NCI-H82 (cell line): Measurements from ENCODE around the gene WDR64.

Source experiments
- DNase-seq: peaks from one replicate; lab custom pipeline; 2025; lab: John Stamatoyannopoulos, UW

Gene WDR64

GRCh38 chr1:241839369-241839979 is 187.4 kb downstream of the WDR64 start:
- DNase-seq, result no peak

- DNase-seq, result no peak
These were observed 188.1 kb downstream of the WDR64 start for GRCh38 chr1:241840164-241840563.

DNA sequence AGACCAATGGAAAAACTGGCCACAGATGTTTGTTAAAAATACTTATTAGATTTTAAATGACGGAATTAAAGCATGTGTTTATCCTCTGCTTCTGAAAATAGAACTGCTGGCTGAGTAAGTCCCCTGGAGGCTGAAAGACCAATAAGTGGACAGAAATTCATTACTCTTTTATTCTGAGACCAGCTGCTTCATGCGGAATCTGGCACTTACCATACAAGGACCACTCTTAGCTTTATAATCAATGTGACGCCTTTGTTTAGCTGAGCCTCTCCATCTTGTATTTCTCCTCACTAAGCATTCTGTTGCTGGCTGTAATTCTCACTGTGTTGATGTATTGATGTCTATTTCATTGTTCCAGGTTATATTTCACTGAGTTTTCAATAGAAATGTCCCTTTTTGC is 189.6 kb downstream of the WDR64 start:
- no peak for DNase-seq

DNA sequence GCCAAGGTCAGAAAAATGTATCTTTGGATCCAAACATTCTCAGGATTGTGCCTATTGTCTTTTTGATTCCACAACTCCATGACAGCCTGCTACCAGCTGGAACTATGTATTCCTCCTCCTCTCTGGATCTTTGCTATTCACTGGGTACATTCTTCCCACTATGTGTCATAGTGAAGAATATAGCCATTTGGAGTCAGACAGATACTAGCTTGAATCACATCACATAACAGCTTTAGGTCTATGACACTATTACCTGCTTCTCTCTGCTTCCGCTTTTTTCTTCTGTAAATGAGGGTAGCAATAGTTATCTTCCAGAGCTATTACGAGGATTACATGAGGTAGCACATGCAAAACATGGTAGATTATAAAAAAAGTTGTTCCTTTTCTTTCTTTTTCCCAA is 190.5 kb downstream of the WDR64 start:
- no peak for DNase-seq

DNA sequence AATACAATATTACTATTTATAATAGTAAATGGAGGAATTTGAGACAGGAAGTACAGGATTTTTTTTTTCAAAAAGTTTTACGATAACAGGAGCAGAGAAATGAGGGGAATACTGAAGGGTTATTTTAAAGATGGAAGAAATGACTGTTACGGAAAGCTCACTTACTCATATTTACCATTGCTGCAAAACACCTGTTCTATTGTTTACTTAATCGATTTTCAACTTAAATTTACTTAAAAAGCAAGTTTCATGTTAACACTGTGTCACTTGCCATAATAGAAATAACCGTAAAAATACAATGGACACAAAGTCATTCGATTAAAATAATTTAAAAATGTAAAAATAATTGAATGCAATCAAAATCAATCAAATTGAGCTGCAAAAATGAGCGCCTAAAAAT is 192.5 kb downstream of the WDR64 start:
- no peak for DNase-seq

- no peak for DNase-seq
These were observed 194.3 kb downstream of the WDR64 start for GRCh38 chr1:241846375-241846774.

- DNase-seq, result no peak
These were observed 194.9 kb downstream of the WDR64 start for GRCh38 chr1:241846862-241847539.

DNA sequence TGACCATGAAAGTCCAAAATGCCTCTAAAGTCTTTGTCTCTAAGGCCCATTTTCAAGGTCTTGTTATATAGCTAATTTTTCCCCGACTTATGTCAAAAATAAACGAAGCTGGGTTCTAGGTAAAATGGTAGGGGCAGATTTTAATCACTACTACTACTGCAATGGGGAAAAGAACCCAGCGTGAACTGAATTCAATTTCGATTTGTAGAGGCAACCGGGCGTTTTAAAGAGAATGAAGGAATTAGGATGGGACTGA is 195.4 kb downstream of the WDR64 start:
- no peak for DNase-seq

DNA sequence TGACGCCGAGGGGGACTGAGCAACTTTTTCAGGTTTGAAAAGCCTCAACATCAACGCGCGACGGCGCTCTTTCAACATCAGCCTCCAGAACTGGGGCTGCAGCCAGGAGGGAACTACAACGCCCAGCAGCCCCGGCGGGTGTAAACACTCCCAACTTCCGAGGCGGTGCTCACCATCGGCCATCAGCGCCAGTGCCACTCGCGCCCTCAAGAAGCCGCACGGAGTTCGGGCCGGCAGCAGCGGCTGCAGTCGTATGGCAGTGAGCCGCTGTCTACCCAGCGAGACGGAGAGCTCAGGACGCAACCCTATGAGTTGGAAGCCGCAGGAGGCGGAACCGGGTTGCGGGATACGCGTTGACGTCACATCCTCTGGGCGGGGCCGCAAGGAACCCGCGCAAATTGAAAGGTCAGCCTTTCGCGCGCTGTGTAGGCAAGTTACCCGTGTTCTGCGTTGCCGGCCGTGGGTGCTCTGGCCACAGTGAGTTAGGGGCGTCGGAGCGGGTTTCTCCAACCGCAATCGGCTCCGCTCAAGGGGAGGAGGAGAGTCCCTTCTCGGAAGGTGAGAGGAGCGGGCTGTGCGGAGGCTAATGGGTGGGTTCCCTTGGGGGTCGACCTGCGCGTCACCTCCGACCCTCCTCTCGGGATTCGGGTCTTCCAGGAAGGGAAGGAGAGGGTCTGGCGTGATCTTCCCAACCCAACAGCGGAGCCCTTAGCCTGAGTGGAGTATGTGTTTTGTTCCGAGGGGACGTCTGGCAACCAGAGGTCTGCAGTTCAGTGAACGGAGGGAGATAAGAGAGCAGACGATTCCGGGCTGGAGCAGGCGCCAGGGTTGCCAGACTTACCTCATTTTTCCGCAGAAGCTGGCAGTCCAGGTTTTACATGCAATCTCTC is 196.0 kb downstream of the WDR64 start, which contains the start of gene EXO1:
EXO1 (plus strand) TSS at position 409 of the 890 bp plus-strand sequence. CDS start 2,222 bp downstream, outside the sequence.
- DNase-seq, result peak; percentile 97

GRCh38 chr1:241848686-241849344 is 196.7 kb downstream of the WDR64 start:
- peak; percentile 56 for DNase-seq

DNA sequence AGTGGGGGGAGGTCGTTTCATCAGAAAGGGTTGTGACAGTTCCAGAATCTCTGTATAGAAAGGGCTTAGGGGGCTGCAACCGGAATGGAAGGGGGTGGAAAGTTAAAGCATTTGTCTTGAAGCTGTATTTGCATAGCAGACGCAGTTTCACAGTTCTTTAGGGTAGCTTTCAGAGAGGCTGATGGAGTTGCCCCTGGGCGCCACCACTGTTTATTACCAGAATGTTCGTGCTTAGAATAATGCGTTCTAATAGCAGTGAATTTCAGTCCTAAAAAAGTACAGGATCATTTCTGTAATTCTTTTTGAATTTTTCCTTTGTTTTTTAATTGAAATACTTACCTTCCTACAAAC is 197.2 kb downstream of the WDR64 start:
- no peak for DNase-seq
